ENCODE measurements around the gene DCPS.

GRCh38 chr11:126370016-126370415 lies 66.2 kb downstream of the DCPS start:
- TF ChIP-seq POLR2A (IDR thresholded peaks at IDR 0.05): no peak
- no peak for TF ChIP-seq CTCF (IDR thresholded peaks at IDR 0.05)
